ENCODE measurements around the gene RIPK1.

The RIPK1 gene

GRCh38 chr6:3114377-3114776, 46.1 kb downstream of the RIPK1 start:
- H3K9me2 ChIP-seq (ENCODE audit: low read depth, low read length) = no peaks in the 10 kb centered on the region
- H4K20me1 ChIP-seq (ENCODE audit: insufficient read depth, low read length) = no peaks in the 10 kb centered on the region

GRCh38 chr6:3117912-3118352, 49.6 kb downstream of the RIPK1 start:
- peak overlapping the region; percentile 82 for H3K4me3 ChIP-seq (ENCODE audit: low read depth, low read length, poor library complexity, severe bottlenecking)
- peak overlapping the region; percentile 76 for H3K4me2 ChIP-seq (ENCODE audit: low read length)
- peaks cover 29% of the 10 kb centered on the region for H3K4me1 ChIP-seq (ENCODE audit: insufficient read depth, low read length, severe bottlenecking)
- H3K9me3 ChIP-seq (ENCODE audit: low read length) = no peaks in the 10 kb centered on the region
- no peaks in the 10 kb centered on the region for H3K9me2 ChIP-seq (ENCODE audit: low read depth, low read length)
- peak overlapping the region; percentile 15 for H3K27ac ChIP-seq (ENCODE audit: low read depth, low read length, poor library complexity, severe bottlenecking)
- H3K36me3 ChIP-seq (ENCODE audit: insufficient read depth, low read length) = peaks cover 17% of the 10 kb centered on the region; the same call in 1 of the 2 replicates
- H3K9ac ChIP-seq (ENCODE audit: low read length) = peak overlapping the region; percentile 83
- no peaks in the 10 kb centered on the region for H3K27me3 ChIP-seq (ENCODE audit: insufficient read depth, low read length)
- TF ChIP-seq CTCF (IDR thresholded peaks at IDR 0.05; ENCODE audit: low read length) (no peak), EZH2 (IDR thresholded peaks at IDR 0.05; ENCODE audit: borderline replicate concordance, low read length) (no peak)
- H2AFZ ChIP-seq (ENCODE audit: low read length) = peak overlapping the region; percentile 55
- no peaks in the 10 kb centered on the region for H3F3A ChIP-seq (ENCODE audit: insufficient read depth, low read length)
- H3K79me2 ChIP-seq (ENCODE audit: insufficient read depth, low read length) = no peaks in the 10 kb centered on the region
- H4K20me1 ChIP-seq (ENCODE audit: insufficient read depth, low read length) = no peaks in the 10 kb centered on the region

More at GRCh38 chr6:3114377-3114776, 46.1 kb downstream of the RIPK1 start:
- Histone ChIP-seq H3K79me2 (ENCODE audit: insufficient read depth, low read length) (no peaks in the 10 kb centered on the region), H3K27ac (ENCODE audit: low read depth, low read length, poor library complexity, severe bottlenecking) (no peak overlapping the region), H2AFZ (ENCODE audit: low read length) (no peak overlapping the region), H3K4me2 (ENCODE audit: low read length) (no peak overlapping the region), H3K9me3 (ENCODE audit: low read length) (no peaks in the 10 kb centered on the region), H3K9ac (ENCODE audit: low read length) (no peak overlapping the region), H3K27me3 (ENCODE audit: insufficient read depth, low read length) (no peaks in the 10 kb centered on the region), H3K36me3 (ENCODE audit: insufficient read depth, low read length) (peaks cover 50% of the 10 kb centered on the region), H3F3A (ENCODE audit: insufficient read depth, low read length) (no peaks in the 10 kb centered on the region), H3K4me3 (ENCODE audit: low read depth, low read length, poor library complexity, severe bottlenecking) (no peak overlapping the region), H3K4me1 (ENCODE audit: insufficient read depth, low read length, severe bottlenecking) (peaks cover 19% of the 10 kb centered on the region)
- TF ChIP-seq CTCF (IDR thresholded peaks at IDR 0.05; ENCODE audit: low read length) = no peak
- TF ChIP-seq EZH2 (IDR thresholded peaks at IDR 0.05; ENCODE audit: borderline replicate concordance, low read length) = no peak

GRCh38 chr6:3118353-3119039, 50.2 kb downstream of the RIPK1 start, which contains the start of gene BPHL:
Gene BPHL (plus strand): TSS chr6:3118711. CDS start chr6:3118741, 30 bp downstream.
- no peaks in the 10 kb centered on the region for H3K9me3 ChIP-seq (ENCODE audit: low read length)
- H3K4me3 ChIP-seq (ENCODE audit: low read depth, low read length, poor library complexity, severe bottlenecking) = peak within 1 kb of the TSS; percentile 82
- H3K4me2 ChIP-seq (ENCODE audit: low read length) = peak within 1 kb of the TSS; percentile 91
- no peaks in the 10 kb centered on the region for H4K20me1 ChIP-seq (ENCODE audit: insufficient read depth, low read length)
- peaks cover 11% of the 10 kb centered on the region; the same call in 1 of the 2 replicates for H3K36me3 ChIP-seq (ENCODE audit: insufficient read depth, low read length)
- H3K79me2 ChIP-seq (ENCODE audit: insufficient read depth, low read length) = no peaks in the 10 kb centered on the region
- H3K9ac ChIP-seq (ENCODE audit: low read length) = peak within 1 kb of the TSS; percentile 83
- peak within 1 kb of the TSS; percentile 15 for H3K27ac ChIP-seq (ENCODE audit: low read depth, low read length, poor library complexity, severe bottlenecking)
- TF ChIP-seq CTCF (IDR thresholded peaks at IDR 0.05; ENCODE audit: low read length) (no peak), EZH2 (IDR thresholded peaks at IDR 0.05; ENCODE audit: borderline replicate concordance, low read length) (no peak)
- H3K4me1 ChIP-seq (ENCODE audit: insufficient read depth, low read length, severe bottlenecking) = peaks cover 29% of the 10 kb centered on the region
- H2AFZ ChIP-seq (ENCODE audit: low read length) = peak within 1 kb of the TSS; percentile 55
- H3F3A ChIP-seq (ENCODE audit: insufficient read depth, low read length) = no peaks in the 10 kb centered on the region
- H3K9me2 ChIP-seq (ENCODE audit: low read depth, low read length) = no peaks in the 10 kb centered on the region
- no peaks in the 10 kb centered on the region for H3K27me3 ChIP-seq (ENCODE audit: insufficient read depth, low read length)

Measured in OCI-LY1 (cell line).